HG02970 (cell line): ENCODE data around the gene NSL1.
"Not testable (repeated sequence)": the region's sequence is repeated elsewhere in the genome, so short reads cannot be mapped to it uniquely, and the experiment has no call there.

Experiments
- ATAC-seq: cut with Tn5 transposase; IDR thresholded peaks from one replicate; pipeline ENCODE4 v1.9.1; 2021; ENCODE audit warnings: mild to moderate bottlenecking, moderate library complexity, moderate number of reproducible peaks; ENCODE audit not compliant: unreplicated experiment, low FRiP score

Gene NSL1

GRCh38 chr1:212752252-212752933, 39.2 kb downstream of the NSL1 start:
- no peak for ATAC-seq

GRCh38 chr1:212749821-212750535, 41.6 kb downstream of the NSL1 start:
- no peak for ATAC-seq

GRCh38 chr1:212746546-212746945, 45.0 kb downstream of the NSL1 start:
- no peak for ATAC-seq

- ATAC-seq = no peak
Measured at GRCh38 chr1:212745303-212745702, 46.3 kb downstream of the NSL1 start.

- no peak for ATAC-seq
Measured at GRCh38 chr1:212743901-212744475, 47.6 kb downstream of the NSL1 start.

GRCh38 chr1:212738330-212738729, 53.2 kb downstream of the NSL1 start:
- ATAC-seq = no peak

GRCh38 chr1:212737559-212737958, 54.0 kb downstream of the NSL1 start:
- no peak for ATAC-seq

GRCh38 chr1:212733109-212733508, 58.5 kb downstream of the NSL1 start:
- ATAC-seq = no peak

GRCh38 chr1:212731630-212732029, 59.9 kb downstream of the NSL1 start:
- ATAC-seq = no peak

GRCh38 chr1:212728606-212729005, 63.0 kb downstream of the NSL1 start:
- ATAC-seq = no peak

- no peak for ATAC-seq
Measured at GRCh38 chr1:212727386-212728181, 64.0 kb downstream of the NSL1 start.

- ATAC-seq = not testable (repeated sequence)
Measured at GRCh38 chr1:212724679-212725078, 66.9 kb downstream of the NSL1 start.

- ATAC-seq = no peak
Measured at GRCh38 chr1:212722270-212722957, 69.2 kb downstream of the NSL1 start.

GRCh38 chr1:212721388-212722247, 70.0 kb downstream of the NSL1 start:
- ATAC-seq = no peak

GRCh38 chr1:212719633-212720032, 71.9 kb downstream of the NSL1 start:
- ATAC-seq = no peak

GRCh38 chr1:212718499-212718898, 73.1 kb downstream of the NSL1 start:
- ATAC-seq = no peak

- no peak for ATAC-seq
Measured at GRCh38 chr1:212716161-212716560, 75.4 kb downstream of the NSL1 start.

- no peak for ATAC-seq
Measured at GRCh38 chr1:212713465-212714136, 78.0 kb downstream of the NSL1 start.
